ENCODE results near the gene PUDP.

Gene PUDP

GRCh38 chrX:7092543-7092942, 55.4 kb downstream of the PUDP start:
- no peak overlapping the region for H3K4me3 ChIP-seq (ENCODE audit: low read depth, low read length)
- TF ChIP-seq, protein P1, sequence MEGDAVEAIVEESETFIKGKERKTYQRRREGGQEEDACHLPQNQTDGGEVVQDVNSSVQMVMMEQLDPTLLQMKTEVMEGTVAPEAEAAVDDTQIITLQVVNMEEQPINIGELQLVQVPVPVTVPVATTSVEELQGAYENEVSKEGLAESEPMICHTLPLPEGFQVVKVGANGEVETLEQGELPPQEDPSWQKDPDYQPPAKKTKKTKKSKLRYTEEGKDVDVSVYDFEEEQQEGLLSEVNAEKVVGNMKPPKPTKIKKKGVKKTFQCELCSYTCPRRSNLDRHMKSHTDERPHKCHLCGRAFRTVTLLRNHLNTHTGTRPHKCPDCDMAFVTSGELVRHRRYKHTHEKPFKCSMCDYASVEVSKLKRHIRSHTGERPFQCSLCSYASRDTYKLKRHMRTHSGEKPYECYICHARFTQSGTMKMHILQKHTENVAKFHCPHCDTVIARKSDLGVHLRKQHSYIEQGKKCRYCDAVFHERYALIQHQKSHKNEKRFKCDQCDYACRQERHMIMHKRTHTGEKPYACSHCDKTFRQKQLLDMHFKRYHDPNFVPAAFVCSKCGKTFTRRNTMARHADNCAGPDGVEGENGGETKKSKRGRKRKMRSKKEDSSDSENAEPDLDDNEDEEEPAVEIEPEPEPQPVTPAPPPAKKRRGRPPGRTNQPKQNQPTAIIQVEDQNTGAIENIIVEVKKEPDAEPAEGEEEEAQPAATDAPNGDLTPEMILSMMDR (IDR thresholded peaks at IDR 0.05; ENCODE audit: low read depth, low read length), result no peak

- H3K4me3 ChIP-seq (ENCODE audit: low read depth, low read length), result no peak overlapping the region
- TF ChIP-seq, protein P1 (IDR thresholded peaks at IDR 0.05; ENCODE audit: low read depth, low read length), result no peak
These were observed 56.0 kb downstream of the PUDP start for GRCh38 chrX:7091923-7092322.

- no peak overlapping the region for H3K4me3 ChIP-seq (ENCODE audit: low read depth, low read length)
These were observed 57.3 kb downstream of the PUDP start for GRCh38 chrX:7090641-7091040.

GRCh38 chrX:7088968-7089615, 58.9 kb downstream of the PUDP start:
- TF ChIP-seq, protein P1 (IDR thresholded peaks at IDR 0.05; ENCODE audit: low read depth, low read length), result no peak

More at GRCh38 chrX:7090641-7091040, 57.3 kb downstream of the PUDP start:
- TF ChIP-seq, protein P1 (IDR thresholded peaks at IDR 0.05; ENCODE audit: low read depth, low read length), result no peak

GRCh38 chrX:7086384-7086783, 61.6 kb downstream of the PUDP start:
- no peak overlapping the region for H3K4me3 ChIP-seq (ENCODE audit: low read depth, low read length)
- TF ChIP-seq, protein P1 (IDR thresholded peaks at IDR 0.05; ENCODE audit: low read depth, low read length), result no peak

More at GRCh38 chrX:7088968-7089615, 58.9 kb downstream of the PUDP start:
- H3K4me3 ChIP-seq (ENCODE audit: low read depth, low read length), result no peak overlapping the region

DNA sequence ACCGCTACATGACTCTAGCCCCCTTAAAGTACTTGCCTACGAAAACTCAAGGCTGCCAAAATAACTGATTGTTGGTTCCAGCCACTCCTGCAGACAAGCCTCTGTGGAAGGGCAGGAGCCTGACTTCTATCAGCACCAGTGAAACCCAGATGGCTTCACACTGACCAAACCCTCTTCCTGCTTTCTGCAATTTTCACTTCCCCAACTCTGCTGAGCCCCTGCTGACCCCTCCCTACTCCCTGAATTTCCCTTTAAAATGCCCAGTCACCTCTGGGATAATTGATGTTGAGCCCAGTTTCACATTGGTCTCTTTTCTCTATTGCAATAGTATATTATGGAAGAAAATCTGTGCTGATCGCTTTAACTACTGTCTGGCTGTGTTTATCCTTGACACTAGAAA, 62.1 kb downstream of the PUDP start:
- TF ChIP-seq, protein P1 (IDR thresholded peaks at IDR 0.05; ENCODE audit: low read depth, low read length), result no peak
- H3K4me3 ChIP-seq (ENCODE audit: low read depth, low read length), result no peak overlapping the region

GRCh38 chrX:7084841-7085240, 63.1 kb downstream of the PUDP start:
- TF ChIP-seq, protein P1 (IDR thresholded peaks at IDR 0.05; ENCODE audit: low read depth, low read length), result no peak
- H3K4me3 ChIP-seq (ENCODE audit: low read depth, low read length), result no peak overlapping the region

Data from WI38 (cell line).